Measurements from ENCODE around the gene SPSB2.

- TF ChIP-seq CTCF (conservative IDR thresholded peaks at IDR 0.05; ENCODE audit: low read depth, low read length), result no peak
- no peak for TF ChIP-seq EZH2 (IDR thresholded peaks at IDR 0.05; ENCODE audit: borderline replicate concordance, low read depth, low read length, poor library complexity, severe bottlenecking)
Measured at GRCh38 chr12:6863033-6863432, 10.1 kb downstream of the SPSB2 start.
